ENCODE measurements around the gene PADI3.

The PADI3 gene

GRCh38 chr1:17243274-17243673, 5.6 kb upstream of the PADI3 start:
- DNase-seq: no peak

- no peak for DNase-seq
Measured at GRCh38 chr1:17244821-17245740, 3.8 kb upstream of the PADI3 start.

- DNase-seq: no peak
Measured at GRCh38 chr1:17245816-17246325, 3.0 kb upstream of the PADI3 start.

- no peak for DNase-seq
Measured at GRCh38 chr1:17246971-17247370, 1.9 kb upstream of the PADI3 start.

- no peak for DNase-seq
Measured at GRCh38 chr1:17250601-17251000, 1.7 kb downstream of the PADI3 start.

GRCh38 chr1:17251246-17251645, 2.3 kb downstream of the PADI3 start:
- DNase-seq: no peak

GRCh38 chr1:17251701-17252376, 2.9 kb downstream of the PADI3 start:
- DNase-seq: no peak

- DNase-seq: no peak
Measured at GRCh38 chr1:17255336-17255735, 6.4 kb downstream of the PADI3 start.

GRCh38 chr1:17258116-17258757, 9.3 kb downstream of the PADI3 start:
- no peak for DNase-seq

GRCh38 chr1:17258758-17259130, 9.8 kb downstream of the PADI3 start:
- DNase-seq: no peak

- no peak for DNase-seq
Measured at GRCh38 chr1:17259233-17259873, 10.5 kb downstream of the PADI3 start.

- no peak for DNase-seq
Measured at GRCh38 chr1:17260264-17260663, 11.4 kb downstream of the PADI3 start.

- DNase-seq: no peak
Measured at GRCh38 chr1:17260738-17261137, 11.8 kb downstream of the PADI3 start.

- no peak for DNase-seq
Measured at GRCh38 chr1:17263936-17264335, 15.0 kb downstream of the PADI3 start.

GRCh38 chr1:17264470-17264869, 15.6 kb downstream of the PADI3 start:
- DNase-seq: no peak

- no peak for DNase-seq
Measured at GRCh38 chr1:17265162-17265561, 16.3 kb downstream of the PADI3 start.

GRCh38 chr1:17265950-17266349, 17.1 kb downstream of the PADI3 start:
- DNase-seq: no peak

GRCh38 chr1:17270891-17271765, 22.2 kb downstream of the PADI3 start:
- no peak for DNase-seq

GRCh38 chr1:17272066-17272465, 23.2 kb downstream of the PADI3 start:
- DNase-seq: no peak

- DNase-seq: no peak
Measured at GRCh38 chr1:17272646-17273045, 23.7 kb downstream of the PADI3 start.

GRCh38 chr1:17273096-17273495, 24.2 kb downstream of the PADI3 start:
- no peak for DNase-seq

All from T-helper 9 cell (primary cell).